ENCODE data around the gene ASH1L.
"Not testable (repeated sequence)": the region's sequence is repeated elsewhere in the genome, so short reads cannot be mapped to it uniquely, and the experiment has no call there.

The ASH1L gene

DNA sequence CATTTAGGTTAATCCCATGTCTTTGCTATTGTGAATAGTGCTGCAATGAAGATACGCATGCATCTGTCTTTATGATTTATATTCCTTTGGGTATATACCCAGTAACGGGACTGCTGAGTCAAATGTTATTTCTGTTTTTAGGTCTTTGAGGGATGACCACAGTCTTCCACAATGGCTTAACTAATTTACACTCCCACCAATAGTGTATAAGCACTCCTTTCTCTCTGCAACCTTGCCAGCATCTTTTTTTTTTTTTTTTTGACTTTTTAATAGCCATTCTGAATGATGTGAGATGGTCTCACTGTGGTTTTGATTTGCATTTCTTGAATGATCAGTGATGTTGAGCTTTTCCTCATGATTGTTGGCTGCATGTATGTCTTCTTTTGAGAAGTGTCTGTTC lies 33.5 kb downstream of the ASH1L start:
- TF ChIP-seq JUND (IDR thresholded peaks at IDR 0.05; ENCODE audit: low read depth) = no peak
- in situ Hi-C loops (cut with HindIII; ENCODE audit: low pct_unique_long_range_greater_than_20kb, low sequenced_read_pairs) = no loop called here
- no peak for DNase-seq (ENCODE audit: low read depth in 1 of 2, low spot score in 1 of 2)

DNA sequence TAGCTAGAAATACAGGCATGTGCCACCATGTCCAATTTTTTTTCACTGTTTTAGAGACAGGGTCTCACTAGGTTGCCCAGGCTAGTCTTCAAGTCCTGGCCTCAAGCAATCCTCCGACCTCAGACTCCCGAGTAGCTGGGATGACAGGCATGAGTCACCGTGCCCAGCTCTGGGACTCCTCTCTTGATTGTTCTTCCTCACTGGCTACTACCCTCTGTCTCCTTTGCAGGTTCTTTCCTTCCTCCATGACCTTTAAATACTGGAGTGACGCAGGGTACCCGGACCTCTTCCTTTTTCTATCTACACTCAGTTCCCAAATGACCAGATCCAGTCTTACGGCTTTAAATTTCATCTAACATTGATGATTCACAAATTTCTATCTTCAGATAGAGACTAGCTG lies 34.9 kb downstream of the ASH1L start:
- DNase-seq (ENCODE audit: low read depth in 1 of 2, low spot score in 1 of 2) = no peak
- in situ Hi-C loops (cut with HindIII; ENCODE audit: low pct_unique_long_range_greater_than_20kb, low sequenced_read_pairs) = no loop called here
- TF ChIP-seq JUND (IDR thresholded peaks at IDR 0.05; ENCODE audit: low read depth) = no peak

DNA sequence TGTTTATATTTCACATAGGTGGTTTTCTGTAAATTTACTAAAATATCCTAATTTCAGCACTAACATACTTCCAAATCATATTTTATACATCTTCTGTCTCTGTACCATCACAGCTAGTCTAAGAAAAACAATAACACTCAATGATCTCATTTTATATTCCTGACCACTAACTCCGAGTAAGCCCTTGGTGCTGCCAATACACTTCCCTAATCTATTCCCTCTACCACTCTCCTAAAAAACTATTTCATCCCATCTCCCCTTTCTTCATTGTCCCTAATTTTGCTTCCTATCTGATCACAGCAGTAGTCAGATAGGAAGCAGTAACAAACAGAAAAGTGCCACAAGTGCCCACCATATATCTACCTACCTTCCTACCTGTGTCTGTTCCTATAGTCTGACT lies 36.2 kb downstream of the ASH1L start:
- in situ Hi-C loops (cut with HindIII; ENCODE audit: low pct_unique_long_range_greater_than_20kb, low sequenced_read_pairs) = no loop called here
- no peak for DNase-seq (ENCODE audit: low read depth in 1 of 2, low spot score in 1 of 2)
- no peak for TF ChIP-seq JUND (IDR thresholded peaks at IDR 0.05; ENCODE audit: low read depth)

DNA sequence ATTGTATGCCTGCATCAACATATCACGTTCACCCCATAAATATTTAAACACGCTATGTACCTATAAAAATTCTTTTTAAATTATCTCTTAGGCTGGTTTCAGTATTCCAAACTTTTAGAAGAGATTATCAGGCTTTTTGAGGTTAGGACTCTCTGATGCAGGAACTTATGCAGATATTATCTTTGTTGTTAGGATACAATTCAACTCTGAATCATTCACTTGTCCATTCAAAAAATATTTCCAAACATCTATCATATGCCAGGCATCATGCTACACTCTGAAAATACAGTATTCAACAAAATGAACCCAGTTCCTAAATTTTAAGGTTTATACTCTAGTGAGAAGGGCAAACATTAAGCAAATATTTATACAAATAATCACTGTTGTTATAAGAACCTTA lies 40.5 kb downstream of the ASH1L start:
- TF ChIP-seq JUND (IDR thresholded peaks at IDR 0.05; ENCODE audit: low read depth) = no peak
- in situ Hi-C loops (cut with HindIII; ENCODE audit: low pct_unique_long_range_greater_than_20kb, low sequenced_read_pairs) = no loop called here

DNA sequence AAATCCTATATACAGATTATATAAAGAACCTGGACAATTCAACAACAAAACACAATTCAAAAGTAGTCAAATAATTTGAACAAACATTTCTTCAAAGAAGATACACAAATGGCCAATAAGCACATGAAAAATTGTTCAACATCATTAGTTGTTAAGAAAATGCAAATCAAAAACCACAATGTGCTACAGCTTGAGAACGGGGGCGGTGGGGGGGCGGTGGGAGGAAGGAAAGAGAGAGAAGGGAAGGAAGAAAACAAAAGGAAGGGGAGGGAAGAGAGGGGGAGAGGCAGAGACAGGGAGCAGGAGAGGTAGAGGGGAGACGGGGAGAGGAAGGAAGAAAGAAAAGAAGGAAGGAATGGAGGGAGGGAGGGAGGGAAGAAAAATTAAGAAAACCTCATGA lies 44.1 kb downstream of the ASH1L start:
- TF ChIP-seq JUND (IDR thresholded peaks at IDR 0.05; ENCODE audit: low read depth) = no peak
- in situ Hi-C loops (cut with HindIII; ENCODE audit: low pct_unique_long_range_greater_than_20kb, low sequenced_read_pairs) = no loop called here
- no peak for DNase-seq (ENCODE audit: low read depth in 1 of 2, low spot score in 1 of 2)

More for the DNA sequence above, 40.5 kb downstream of the ASH1L start:
- DNase-seq (ENCODE audit: low read depth in 1 of 2, low spot score in 1 of 2) = no peak

DNA sequence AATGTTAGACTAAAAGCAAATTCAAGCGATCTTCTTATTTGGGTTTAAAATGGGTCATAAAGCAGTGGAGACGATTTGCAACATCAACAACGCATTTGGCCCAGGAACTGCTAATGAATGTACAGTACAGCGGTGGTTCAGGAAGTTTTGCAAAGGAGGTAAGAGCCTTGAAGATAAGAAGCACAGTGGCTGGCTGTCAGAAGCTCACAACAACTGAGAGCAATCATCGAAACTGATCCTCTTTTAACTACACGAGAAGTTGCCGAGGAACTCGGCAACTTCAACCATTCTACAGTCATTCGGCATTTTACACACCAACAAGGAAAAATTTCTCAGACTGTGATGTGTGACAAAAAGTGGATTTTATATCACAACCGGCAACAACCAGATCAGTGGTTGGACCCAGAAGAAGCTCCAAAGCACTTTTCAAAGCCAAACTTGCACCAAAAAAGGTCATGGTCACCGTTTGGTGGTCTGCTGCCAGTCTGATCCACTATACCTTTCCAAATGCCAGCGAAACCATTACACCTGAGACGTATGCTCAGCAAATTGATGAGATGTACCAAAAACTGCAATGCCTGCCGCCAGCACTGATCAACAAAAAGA lies 47.9 kb downstream of the ASH1L start:
- in situ Hi-C loops (cut with HindIII; ENCODE audit: low pct_unique_long_range_greater_than_20kb, low sequenced_read_pairs) = no loop called here
- no peak for DNase-seq (ENCODE audit: low read depth in 1 of 2, low spot score in 1 of 2)
- no peak for TF ChIP-seq JUND (IDR thresholded peaks at IDR 0.05; ENCODE audit: low read depth)

DNA sequence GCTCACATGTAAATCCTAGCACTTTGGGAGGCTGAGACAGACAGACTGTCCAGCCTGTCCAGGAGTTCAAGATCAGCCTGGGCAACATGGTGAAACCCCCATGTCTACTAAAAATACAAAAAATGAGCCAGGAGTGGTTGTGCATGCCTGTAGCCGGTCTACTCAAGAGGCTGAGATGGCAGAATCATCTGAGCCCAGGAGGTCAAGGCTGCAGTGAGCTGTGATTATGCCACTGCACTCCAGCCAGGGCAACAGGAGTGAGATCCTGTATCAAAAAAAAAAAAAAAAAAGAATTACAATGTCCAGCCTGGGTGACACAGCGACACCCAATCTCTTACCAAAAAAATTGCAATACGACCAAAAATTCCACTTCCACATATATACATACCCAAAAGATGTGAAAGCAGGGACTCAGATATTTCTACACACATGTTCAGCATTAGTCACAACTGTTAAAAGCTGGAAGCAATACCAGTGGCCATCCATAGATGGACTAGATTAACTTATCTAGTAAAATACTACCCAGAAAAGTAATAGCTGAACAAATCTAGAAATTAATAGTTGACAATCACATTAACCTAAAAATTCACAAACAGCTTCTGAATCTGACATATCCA lies 49.2 kb downstream of the ASH1L start:
- in situ Hi-C loops (cut with HindIII; ENCODE audit: low pct_unique_long_range_greater_than_20kb, low sequenced_read_pairs) = no loop called here
- no peak for DNase-seq (ENCODE audit: low read depth in 1 of 2, low spot score in 1 of 2)
- no peak for TF ChIP-seq JUND (IDR thresholded peaks at IDR 0.05; ENCODE audit: low read depth)

DNA sequence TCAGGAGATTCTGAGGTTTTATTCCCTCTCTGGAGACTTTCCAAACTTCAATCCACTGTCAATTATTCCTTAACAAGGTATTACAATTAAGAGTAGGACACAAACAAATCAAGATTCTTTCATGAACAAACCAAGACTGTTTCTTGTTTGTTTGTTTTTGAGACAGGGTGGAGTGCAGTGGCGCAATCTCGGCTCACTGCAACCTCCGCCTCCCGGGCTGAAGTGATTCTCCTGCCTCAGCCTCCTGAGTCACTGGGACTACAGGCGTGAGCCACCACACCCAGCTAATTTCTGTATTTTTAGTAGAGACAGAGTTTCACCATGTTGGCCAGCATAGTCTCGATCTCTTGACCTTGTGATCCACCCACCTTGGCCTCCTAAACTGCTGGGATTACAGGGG lies 51.2 kb downstream of the ASH1L start:
- DNase-seq (ENCODE audit: low read depth in 1 of 2, low spot score in 1 of 2); in situ Hi-C loops (cut with HindIII; ENCODE audit: low pct_unique_long_range_greater_than_20kb, low sequenced_read_pairs): not testable (repeated sequence)

DNA sequence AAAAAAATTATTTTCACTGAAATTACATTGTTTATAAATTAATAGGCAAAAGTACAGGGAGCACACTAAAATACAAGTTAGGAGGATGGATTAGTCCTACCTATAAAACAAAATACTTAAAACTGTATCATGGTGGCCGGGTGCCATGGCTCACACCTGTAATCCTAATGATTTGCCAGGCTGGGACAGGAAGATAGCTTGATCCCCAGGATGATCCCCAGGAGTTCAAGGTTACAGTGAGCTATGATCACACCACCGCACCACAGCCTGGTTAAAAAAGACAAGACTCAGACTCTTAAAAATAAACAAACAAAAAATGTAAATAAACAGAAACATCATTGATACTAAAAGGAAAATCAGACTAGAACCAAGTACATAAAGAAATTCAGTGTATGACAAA lies 53.5 kb downstream of the ASH1L start:
- no peak for TF ChIP-seq JUND (IDR thresholded peaks at IDR 0.05; ENCODE audit: low read depth)
- DNase-seq (ENCODE audit: low read depth in 1 of 2, low spot score in 1 of 2) = no peak
- in situ Hi-C loops (cut with HindIII; ENCODE audit: low pct_unique_long_range_greater_than_20kb, low sequenced_read_pairs) = no loop called here

DNA sequence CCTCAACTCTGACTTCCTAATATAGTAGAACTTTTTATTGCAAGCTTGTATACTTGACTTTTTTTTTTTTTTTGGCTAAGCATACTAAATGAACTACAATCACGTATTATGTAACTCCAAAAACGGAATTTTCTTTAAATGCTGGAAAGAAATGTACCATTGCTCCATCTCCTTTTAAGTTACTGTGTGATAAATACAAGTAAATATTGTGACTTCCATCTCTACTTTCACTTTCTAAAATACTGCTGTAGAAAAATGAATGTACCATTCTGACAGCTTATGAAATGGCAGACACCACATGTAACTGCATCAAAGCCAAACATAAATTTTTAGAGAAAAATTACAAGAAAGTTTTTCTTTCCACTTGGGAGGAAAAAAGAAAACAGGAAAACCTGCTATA lies 54.7 kb downstream of the ASH1L start:
- no peak for TF ChIP-seq JUND (IDR thresholded peaks at IDR 0.05; ENCODE audit: low read depth)
- DNase-seq (ENCODE audit: low read depth in 1 of 2, low spot score in 1 of 2) = no peak
- in situ Hi-C loops (cut with HindIII; ENCODE audit: low pct_unique_long_range_greater_than_20kb, low sequenced_read_pairs) = no loop called here

DNA sequence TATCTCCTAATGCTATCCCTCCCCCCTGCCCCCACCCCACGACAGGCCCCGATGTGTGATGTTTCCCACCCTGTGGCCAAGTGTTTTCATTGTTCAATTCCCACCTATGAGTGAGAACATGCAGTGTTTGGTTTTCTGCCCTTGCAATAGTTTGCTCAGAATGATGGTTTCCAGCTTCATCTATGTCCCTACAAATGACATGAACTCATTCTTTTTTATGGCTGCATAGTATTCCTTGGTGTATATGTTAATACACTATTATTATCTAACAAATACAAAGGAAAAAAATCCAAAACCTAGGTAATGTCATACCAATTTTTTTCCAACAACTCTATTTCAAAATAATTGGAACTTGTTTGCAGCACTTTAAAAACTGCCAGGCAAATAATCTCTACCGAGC lies 56.6 kb downstream of the ASH1L start:
- in situ Hi-C loops (cut with HindIII; ENCODE audit: low pct_unique_long_range_greater_than_20kb, low sequenced_read_pairs); DNase-seq (ENCODE audit: low read depth in 1 of 2, low spot score in 1 of 2): not testable (repeated sequence)

DNA sequence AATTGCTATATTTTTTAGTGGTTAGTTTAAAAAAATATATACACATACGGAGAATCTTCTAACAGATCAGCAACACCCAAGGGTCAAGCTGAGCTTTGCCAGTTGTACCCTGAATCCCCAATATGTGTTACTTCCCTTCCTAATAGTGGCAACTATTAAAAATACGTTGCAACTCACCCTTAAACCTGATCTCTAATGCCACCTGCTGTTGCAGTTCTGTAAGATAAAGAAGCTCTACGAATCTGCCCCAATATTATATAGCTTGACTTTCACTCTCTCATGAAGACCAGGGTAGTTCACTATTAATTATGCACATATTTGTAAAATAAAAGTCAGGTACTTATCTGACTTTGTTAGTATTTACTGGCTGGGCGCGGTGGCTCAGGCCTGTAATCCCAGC lies 58.4 kb downstream of the ASH1L start:
- in situ Hi-C loops (cut with HindIII; ENCODE audit: low pct_unique_long_range_greater_than_20kb, low sequenced_read_pairs) = no loop called here
- no peak for TF ChIP-seq JUND (IDR thresholded peaks at IDR 0.05; ENCODE audit: low read depth)
- DNase-seq (ENCODE audit: low read depth in 1 of 2, low spot score in 1 of 2) = peak; percentile 23 to 45

DNA sequence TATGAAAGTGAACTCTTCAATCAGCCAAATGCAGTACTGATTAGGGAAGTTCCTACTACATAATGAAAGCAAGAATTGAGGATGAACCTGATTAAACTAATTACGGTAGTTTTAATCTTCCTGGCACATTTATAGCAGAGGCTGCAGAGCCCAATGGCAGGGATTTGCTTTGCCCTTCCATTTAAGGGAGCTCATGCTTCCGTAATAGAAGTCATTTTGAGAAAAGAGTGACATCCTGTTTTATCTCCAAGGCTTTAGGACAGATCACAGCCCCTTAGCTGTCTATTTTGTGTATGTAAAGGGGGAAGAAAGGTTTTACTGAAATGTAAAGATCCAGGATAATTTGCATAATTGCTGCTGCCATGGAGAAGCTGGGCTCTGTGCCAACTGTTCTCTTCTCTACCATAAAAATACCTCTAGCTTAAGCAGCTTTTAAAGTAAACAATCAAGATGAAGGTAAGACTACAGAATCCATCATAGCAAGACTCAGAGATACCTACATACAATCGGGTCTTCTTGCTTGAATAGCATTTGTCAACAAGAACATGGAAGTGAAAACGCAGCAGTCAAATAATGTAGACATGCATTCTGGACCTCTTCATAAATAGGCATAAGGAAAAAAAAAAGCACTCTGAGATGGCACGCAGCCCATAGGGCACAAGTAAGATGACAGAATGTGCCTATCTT lies 62.5 kb downstream of the ASH1L start:
- no peak for TF ChIP-seq JUND (IDR thresholded peaks at IDR 0.05; ENCODE audit: low read depth)
- peak in 1 of 2 experiments; percentile 23 for DNase-seq (ENCODE audit: low read depth in 1 of 2, low spot score in 1 of 2)
- in situ Hi-C loops (cut with HindIII; ENCODE audit: low pct_unique_long_range_greater_than_20kb, low sequenced_read_pairs) = no loop called here
